Ascending aorta (tissue), 2 donors: ENCODE results near the gene USP22. TPM values are rescaled to one million over a fixed set of nuclear protein-coding genes. Genes with fewer than 3 reads are reported as not detected.

ENCODE experiments used
- DNase-seq, 2 donors: peaks; one replicate each; pipeline ENCODE4 v3.0.0-alpha.2; 2019; ENCODE audit warnings: low spot score in 2 of 2
- H3K27ac ChIP-seq, 2 donors: fragments of 200-600 bp; sonication (generic); one replicate each; pipeline ENCODE4 v1.5.1; 2016 to 2017; ENCODE audit warnings: mild to moderate bottlenecking in 1 of 2
- H3K27me3 ChIP-seq: fragments of 200-600 bp; sonication (generic); one replicate; pipeline ENCODE4 v1.5.1; 2017
- H3K36me3 ChIP-seq, 2 donors: fragments of 200-600 bp; sonication (generic); one replicate each; pipeline ENCODE4 v1.5.1; 2016
- H3K4me1 ChIP-seq, 2 donors: fragments of 200-600 bp; sonication (generic); one replicate each; pipeline ENCODE4 v1.5.1; 2016 to 2017; ENCODE audit warnings: mild to moderate bottlenecking in 1 of 2
- H3K4me3 ChIP-seq, 2 donors: fragments of 200-600 bp; sonication (generic); one replicate each; pipeline ENCODE4 v1.5.1; 2016 to 2017; ENCODE audit warnings: mild to moderate bottlenecking in 1 of 2
- H3K9me3 ChIP-seq, 2 donors: fragments of 200-600 bp; sonication (generic); one replicate each; pipeline ENCODE4 v1.5.1; 2016
- CTCF ChIP-seq, 3 experiments: fragments of 200-600 bp in 2 of 3; fragments of 450-650 bp in 1 of 3; sonication (generic) in 2 of 3; IDR thresholded peaks; one replicate each; pipeline ENCODE4 v1.5.1; 2016 to 2019; ENCODE audit warnings: antibody characterized with exemption in 3 of 3, mild to moderate bottlenecking in 1 of 3, moderate library complexity in 1 of 3
- intact Hi-C: fragments of 100-400 bp; cut with DNase I; formaldehyde crosslinking; loops from one replicate; pipeline ENCODE4 v1.15.1; 2023
- total RNA-seq: library from RNA; depleted of rRNA; stranded (reverse); fragments of >200 nt; gene quantifications from one replicate; pipeline ENCODE4 v1.1.0, GENCODE V29; 2016

The USP22 gene
- total RNA-seq, 1 donor from 2014 or later, result 170 TPM

- H3K4me1 ChIP-seq, result no peaks in the 10 kb centered on the region
- no peaks in the 10 kb centered on the region for H3K27me3 ChIP-seq
- no peak for DNase-seq
- H3K36me3 ChIP-seq, result no peaks in the 10 kb centered on the region
- intact Hi-C loops, result no loop called here
- no peak for TF ChIP-seq CTCF (IDR thresholded peaks at IDR 0.05)
- no peak overlapping the region for H3K4me3 ChIP-seq
- no peaks in the 10 kb centered on the region for H3K9me3 ChIP-seq
- H3K27ac ChIP-seq, result no peak overlapping the region
Observed at GRCh38 chr17:21082001-21082436, 39.2 kb upstream of the USP22 start.

GRCh38 chr17:21079196-21079595 lies 36.4 kb upstream of the USP22 start:
- Histone ChIP-seq H3K36me3 (no peaks in the 10 kb centered on the region), H3K27ac (no peak overlapping the region), H3K4me1 (no peaks in the 10 kb centered on the region), H3K9me3 (no peaks in the 10 kb centered on the region), H3K27me3 (no peaks in the 10 kb centered on the region), H3K4me3 (no peak overlapping the region)
- no peak for DNase-seq
- TF ChIP-seq CTCF (IDR thresholded peaks at IDR 0.05), result no peak
- intact Hi-C loops, result no loop called here

- no peaks in the 10 kb centered on the region for H3K36me3 ChIP-seq
- TF ChIP-seq CTCF (IDR thresholded peaks at IDR 0.05), result no peak
- no peaks in the 10 kb centered on the region for H3K27me3 ChIP-seq
- no peak for DNase-seq
- intact Hi-C loops, result no loop called here
- no peaks in the 10 kb centered on the region for H3K9me3 ChIP-seq
- H3K27ac ChIP-seq, result no peak overlapping the region
- no peak overlapping the region for H3K4me3 ChIP-seq
- no peaks in the 10 kb centered on the region for H3K4me1 ChIP-seq
Observed at GRCh38 chr17:21078016-21078780, 35.4 kb upstream of the USP22 start.

GRCh38 chr17:21077281-21077680 lies 34.5 kb upstream of the USP22 start:
- no peak overlapping the region for H3K27ac ChIP-seq
- intact Hi-C loops, result no loop called here
- H3K9me3 ChIP-seq, result no peaks in the 10 kb centered on the region
- no peak for DNase-seq
- no peak overlapping the region for H3K4me3 ChIP-seq
- no peaks in the 10 kb centered on the region for H3K36me3 ChIP-seq
- H3K4me1 ChIP-seq, result no peaks in the 10 kb centered on the region
- no peaks in the 10 kb centered on the region for H3K27me3 ChIP-seq
- no peak for TF ChIP-seq CTCF (IDR thresholded peaks at IDR 0.05)

GRCh38 chr17:21076242-21076641 lies 33.4 kb upstream of the USP22 start:
- no peak for DNase-seq
- TF ChIP-seq CTCF (IDR thresholded peaks at IDR 0.05), result no peak
- Histone ChIP-seq H3K27me3 (no peaks in the 10 kb centered on the region), H3K4me3 (no peak overlapping the region), H3K36me3 (no peaks in the 10 kb centered on the region), H3K4me1 (no peaks in the 10 kb centered on the region), H3K27ac (no peak overlapping the region), H3K9me3 (no peaks in the 10 kb centered on the region)
- intact Hi-C loops, result no loop called here

GRCh38 chr17:21075739-21076085 lies 32.9 kb upstream of the USP22 start:
- H3K27me3 ChIP-seq, result no peaks in the 10 kb centered on the region
- no peaks in the 10 kb centered on the region for H3K9me3 ChIP-seq
- no peak overlapping the region for H3K4me3 ChIP-seq
- H3K27ac ChIP-seq, result no peak overlapping the region
- TF ChIP-seq CTCF (IDR thresholded peaks at IDR 0.05), result no peak
- no peaks in the 10 kb centered on the region for H3K4me1 ChIP-seq
- no peaks in the 10 kb centered on the region for H3K36me3 ChIP-seq
- DNase-seq, result no peak
- intact Hi-C loops, result no loop called here
